ENCODE data around the gene PRELID1. TPM values are rescaled to one million over a fixed set of nuclear protein-coding genes. Genes with fewer than 3 reads are reported as not detected.

The PRELID1 gene
- total and polyA plus RNA-seq, 10 donors: 74.5 to 174 (median 128) TPM

DNA sequence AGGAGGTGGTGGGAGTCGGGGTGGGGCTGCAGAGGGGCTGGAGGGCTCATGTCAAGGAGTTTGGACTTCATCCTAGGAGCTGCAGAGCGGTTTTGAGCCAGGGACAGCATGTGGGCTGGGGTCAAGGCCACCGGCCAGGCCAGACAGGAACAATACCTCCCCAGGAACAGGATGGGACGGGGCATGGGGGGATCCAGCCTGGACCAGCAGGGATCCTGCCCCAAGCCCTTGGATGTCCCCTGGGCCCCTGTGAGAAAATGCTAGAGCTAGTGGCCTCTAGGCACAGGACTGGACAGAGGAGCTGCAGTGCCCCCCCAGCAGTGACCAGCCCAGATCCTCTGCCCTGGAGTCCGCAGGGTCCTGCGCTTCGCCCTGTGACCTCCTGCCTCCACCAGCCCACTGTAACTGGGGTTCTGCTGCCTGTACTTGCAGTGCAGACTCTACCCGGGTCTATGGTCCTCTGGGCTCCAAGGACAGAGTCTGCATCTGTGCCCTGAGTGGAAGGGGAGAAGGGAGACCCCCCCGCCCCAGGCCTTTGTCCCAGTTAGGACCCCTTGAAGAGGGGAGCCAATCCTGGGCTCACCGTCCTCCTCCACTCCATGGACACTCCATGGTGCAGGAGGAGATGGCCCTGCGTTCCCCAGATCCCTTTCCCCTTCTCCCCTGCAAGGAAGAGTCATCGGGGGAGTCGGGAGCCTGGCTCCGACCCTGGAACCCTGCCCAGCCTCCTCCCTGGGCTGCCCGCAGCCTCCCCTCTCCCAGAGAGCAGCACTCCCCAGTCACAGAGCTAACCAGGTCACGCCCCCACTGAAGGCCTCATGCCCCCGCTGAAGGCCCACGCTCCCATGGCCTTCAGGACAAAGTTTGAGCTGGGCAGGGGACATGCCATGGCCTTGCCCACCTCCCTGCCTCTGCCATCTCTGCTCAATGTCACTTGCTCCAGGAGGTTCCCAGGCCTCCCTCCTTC lies 11.1 kb downstream of the PRELID1 start:
- no peak overlapping the region for H3K4me3 ChIP-seq
- H3K4me1 ChIP-seq: peaks cover 27 to 83% (median 53%) of the 10 kb centered on the region in 6 donors
- WGBS, 5 donors: 76 to 85% (median 85%) methylated on average over 12 to 18 of the region's 18 CpGs
- no peak overlapping the region for H3K27ac ChIP-seq
- H3K27me3 ChIP-seq (replicated peaks in 1 of 7): no peaks in the 10 kb centered on the region
- no peak for TF ChIP-seq POLR2A (IDR thresholded peaks at IDR 0.05)
- peak in 2 of 3 donors; percentile 5 to 19 for TF ChIP-seq POLR2AphosphoS5 (IDR thresholded peaks at IDR 0.05)
- TF ChIP-seq CTCF (IDR thresholded peaks at IDR 0.05 in 8 of 11, conservative IDR thresholded peaks at IDR 0.05 in 3 of 11): no peak
- peaks cover 0 to 13% (median 0%) of the 10 kb centered on the region in 6 donors for H3K36me3 ChIP-seq
- no peaks in the 10 kb centered on the region for H3K9me3 ChIP-seq
- peak; percentile 74 for DNase-seq
- intact Hi-C loops (cut with DNase I; ENCODE audit: low total_unique reads): loop anchor here (10.0 kb wide), 2 partner anchors 50 to 140 kb away; no protein-coding TSS in a partner anchor

GRCh38 chr5:177315411-177315810 lies 11.8 kb downstream of the PRELID1 start:
- intact Hi-C loops (cut with DNase I; ENCODE audit: low total_unique reads): loop anchor here (10.0 kb wide), 2 partner anchors 49 to 139 kb away; no protein-coding TSS in a partner anchor
- peak; percentile 43 for DNase-seq
- Histone ChIP-seq H3K4me1 (peaks cover 19 to 83% (median 53%) of the 10 kb centered on the region in 6 donors), H3K27ac (no peak overlapping the region), H3K9me3 (no peaks in the 10 kb centered on the region), H3K27me3 (replicated peaks in 1 of 7) (no peaks in the 10 kb centered on the region), H3K4me3 (no peak overlapping the region), H3K36me3 (peaks cover 0 to 17% (median 0%) of the 10 kb centered on the region in 6 donors)
- 77 to 89% (median 83%) methylated on average over 5 to 7 of the region's 7 CpGs for WGBS, 5 donors
- TF ChIP-seq POLR2A (IDR thresholded peaks at IDR 0.05): no peak
- TF ChIP-seq POLR2AphosphoS5 (IDR thresholded peaks at IDR 0.05): peak in 1 of 3 donors; percentile 0
- TF ChIP-seq CTCF (IDR thresholded peaks at IDR 0.05 in 8 of 11, conservative IDR thresholded peaks at IDR 0.05 in 3 of 11): no peak

GRCh38 chr5:177316005-177316404 lies 12.4 kb downstream of the PRELID1 start:
- 71 to 93% (median 90%) methylated on average over 3 of the region's 3 CpGs for WGBS, 5 donors
- TF ChIP-seq CTCF (IDR thresholded peaks at IDR 0.05 in 8 of 11, conservative IDR thresholded peaks at IDR 0.05 in 3 of 11) (no peak), POLR2AphosphoS5 (IDR thresholded peaks at IDR 0.05) (no peak), POLR2A (IDR thresholded peaks at IDR 0.05) (no peak)
- peaks cover 13 to 83% (median 52%) of the 10 kb centered on the region in 6 donors for H3K4me1 ChIP-seq
- intact Hi-C loops (cut with DNase I; ENCODE audit: low total_unique reads): loop anchor here (10.0 kb wide), 2 partner anchors 49 to 139 kb away; no protein-coding TSS in a partner anchor
- H3K9me3 ChIP-seq: no peaks in the 10 kb centered on the region
- DNase-seq: no peak
- H3K4me3 ChIP-seq: no peak overlapping the region
- no peaks in the 10 kb centered on the region for H3K27me3 ChIP-seq (replicated peaks in 1 of 7)
- H3K27ac ChIP-seq: no peak overlapping the region
- H3K36me3 ChIP-seq: peaks cover 0 to 18% (median 0%) of the 10 kb centered on the region in 6 donors

DNA sequence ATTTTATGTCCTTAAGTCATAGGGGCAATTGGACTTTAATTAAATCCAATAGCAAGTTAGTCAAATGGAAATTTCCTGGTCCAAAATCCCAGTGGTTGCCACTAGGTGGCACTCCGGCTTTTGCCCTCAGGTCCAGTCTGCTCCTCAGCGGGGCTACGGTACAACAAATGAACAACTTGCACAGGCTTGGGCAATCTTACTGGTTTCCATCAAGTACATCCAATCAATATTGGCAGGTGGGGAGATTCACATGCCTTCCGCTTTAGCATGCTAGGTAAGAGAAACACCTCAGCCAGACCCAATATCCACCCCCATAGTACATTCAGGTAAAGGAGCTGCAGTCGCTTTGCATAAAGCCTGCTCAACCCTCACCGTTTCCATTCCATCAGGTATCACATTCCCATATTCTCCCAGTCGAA lies 14.4 kb downstream of the PRELID1 start:
- WGBS, 5 donors: 35 to 41% (median 36%) methylated on average over 7 of the region's 7 CpGs
- DNase-seq: peak; percentile 88
- no peak overlapping the region for H3K4me3 ChIP-seq
- peaks cover under 1 to 73% (median 35%) of the 10 kb centered on the region in 6 donors for H3K4me1 ChIP-seq
- no peaks in the 10 kb centered on the region for H3K27me3 ChIP-seq (replicated peaks in 1 of 7)
- TF ChIP-seq POLR2AphosphoS5 (IDR thresholded peaks at IDR 0.05): peak in 1 of 3 donors; percentile 46
- peak; percentile 73 to 91 (median 88) for TF ChIP-seq CTCF (IDR thresholded peaks at IDR 0.05 in 8 of 11, conservative IDR thresholded peaks at IDR 0.05 in 3 of 11)
- TF ChIP-seq POLR2A (IDR thresholded peaks at IDR 0.05): no peak
- H3K9me3 ChIP-seq: no peaks in the 10 kb centered on the region
- intact Hi-C loops (cut with DNase I; ENCODE audit: low total_unique reads): loop anchor here (10.0 kb wide), 2 partner anchors 47 to 137 kb away; no protein-coding TSS in a partner anchor
- H3K36me3 ChIP-seq: peaks cover 0 to 18% (median 0%) of the 10 kb centered on the region in 6 donors
- no peak overlapping the region for H3K27ac ChIP-seq
